Esophagus squamous epithelium (tissue), 4 donors: ENCODE measurements around the gene PAPLN.

Source experiments
- POLR2A ChIP-seq, 4 donors: fragments of 450-650 bp; IDR thresholded peaks; one replicate each; pipeline ENCODE4 v1.6.1; 2017; ENCODE audit warnings: antibody characterized with exemption in 4 of 4, mild to moderate bottlenecking in 4 of 4, moderate library complexity in 3 of 4
- TF ChIP-seq, protein P1 (sequence below), 6 experiments: fragments of 450-650 bp in 4 of 6; fragments of 200-600 bp in 2 of 6; sonication (generic) in 2 of 6; IDR thresholded peaks; one replicate each; pipeline ENCODE4 v1.5.1; 2016 to 2019; ENCODE audit warnings: antibody characterized with exemption in 6 of 6, mild to moderate bottlenecking in 4 of 6, moderate library complexity in 4 of 6

DNA sequence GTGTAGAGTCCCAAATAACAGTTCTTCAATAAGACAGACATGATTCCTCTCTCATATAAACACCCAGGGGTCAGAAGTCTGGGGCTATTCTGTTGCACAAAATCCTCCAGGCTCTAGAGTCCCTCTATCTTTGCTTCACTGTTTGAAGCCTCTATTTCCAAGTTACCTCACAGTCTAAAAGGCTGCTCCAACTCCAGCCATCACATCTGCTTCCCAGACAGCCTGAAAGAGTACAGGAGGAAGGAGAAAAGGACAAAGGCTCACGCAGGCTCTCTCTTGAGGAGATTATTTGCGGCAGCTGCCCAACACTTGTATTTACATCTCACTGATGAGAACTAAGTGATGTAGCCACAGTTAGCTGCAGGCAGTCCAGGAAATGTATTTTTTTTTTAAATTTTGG lies 6.4 kb downstream of the PAPLN start:
- TF ChIP-seq, protein P1, sequence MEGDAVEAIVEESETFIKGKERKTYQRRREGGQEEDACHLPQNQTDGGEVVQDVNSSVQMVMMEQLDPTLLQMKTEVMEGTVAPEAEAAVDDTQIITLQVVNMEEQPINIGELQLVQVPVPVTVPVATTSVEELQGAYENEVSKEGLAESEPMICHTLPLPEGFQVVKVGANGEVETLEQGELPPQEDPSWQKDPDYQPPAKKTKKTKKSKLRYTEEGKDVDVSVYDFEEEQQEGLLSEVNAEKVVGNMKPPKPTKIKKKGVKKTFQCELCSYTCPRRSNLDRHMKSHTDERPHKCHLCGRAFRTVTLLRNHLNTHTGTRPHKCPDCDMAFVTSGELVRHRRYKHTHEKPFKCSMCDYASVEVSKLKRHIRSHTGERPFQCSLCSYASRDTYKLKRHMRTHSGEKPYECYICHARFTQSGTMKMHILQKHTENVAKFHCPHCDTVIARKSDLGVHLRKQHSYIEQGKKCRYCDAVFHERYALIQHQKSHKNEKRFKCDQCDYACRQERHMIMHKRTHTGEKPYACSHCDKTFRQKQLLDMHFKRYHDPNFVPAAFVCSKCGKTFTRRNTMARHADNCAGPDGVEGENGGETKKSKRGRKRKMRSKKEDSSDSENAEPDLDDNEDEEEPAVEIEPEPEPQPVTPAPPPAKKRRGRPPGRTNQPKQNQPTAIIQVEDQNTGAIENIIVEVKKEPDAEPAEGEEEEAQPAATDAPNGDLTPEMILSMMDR (IDR thresholded peaks at IDR 0.05), result no peak
- no peak for TF ChIP-seq POLR2A (IDR thresholded peaks at IDR 0.05)
